A673 (cell line): Measurements from ENCODE around the gene ARNT2.

Experiments used
- CTCF ChIP-seq: fragments of 300-800, 200-600 bp; sonication (generic); conservative IDR thresholded peaks from 2 replicates; pipeline ENCODE4 v1.5.1; 2017; ENCODE audit warnings: low read depth, mild to moderate bottlenecking, antibody characterized with exemption, low read length, moderate library complexity, mixed read lengths
- EZH2 ChIP-seq: fragments of 200-600 bp; sonication (generic); IDR thresholded peaks from 2 replicates; pipeline ENCODE4 v1.6.1; 2017; ENCODE audit warnings: borderline replicate concordance, low read depth, mild to moderate bottlenecking, mixed read lengths, antibody characterized with exemption, low read length; ENCODE audit not compliant: poor library complexity, severe bottlenecking

- TF ChIP-seq CTCF, result no peak
- TF ChIP-seq EZH2, result no peak
Observed at GRCh38 chr15:80568298-80568697, 164.1 kb downstream of the ARNT2 start.
